ENCODE measurements around the gene CDKN2C.

GRCh38 chr1:51009381-51009780, 39.3 kb downstream of the CDKN2C start:
- TF ChIP-seq REST (IDR thresholded peaks at IDR 0.05; ENCODE audit: low read depth), result no peak
- no peak for TF ChIP-seq TAF1 (IDR thresholded peaks at IDR 0.05; ENCODE audit: low read depth)
- TF ChIP-seq TEAD4 (IDR thresholded peaks at IDR 0.05), result no peak

Measured in Ishikawa (cell line).